GM12878 (cell line): ENCODE results near the gene ICAM4. TPM values are rescaled to one million over a fixed set of nuclear protein-coding genes. Genes with fewer than 3 reads are reported as not detected.

ENCODE experiments used
- ATAC-seq: fragments of 200-7000 bp; cut with Tn5 transposase; 3 replicates; pipeline ENCODE4 v1.9.1; 2020; ENCODE audit warnings: mild to moderate bottlenecking, moderate library complexity
- Bru-seq: library from RNA; stranded (reverse); fragments of 400-500 nt; gene quantifications from one replicate; lab custom pipeline; 2021; lab: Mats Ljungman, UMichigan
- BruChase-seq, 2 experiments: library from RNA; stranded (reverse); fragments of 400-500 nt; gene quantifications; one replicate each; lab custom pipeline; 2021; lab: Mats Ljungman, UMichigan
- BruUV-seq: library from RNA; stranded (reverse); fragments of 400-500 nt; replicated peaks from 2 replicates; lab custom pipeline; 2021; lab: Mats Ljungman, UMichigan
- CTCF ChIA-PET: fragments of 300-600 bp; sonication (Branson Sonifier 250); formaldehyde crosslinking; extraction: SDS; loops from one replicate; lab custom pipeline; 2021; ENCODE audit warnings: inconsistent platforms; lab: Yijun Ruan, JAX
- POLR2A ChIA-PET: fragments of 350-600 bp; formaldehyde crosslinking; extraction: SDS; loops from one replicate; lab custom pipeline; 2021; ENCODE audit warnings: inconsistent platforms; lab: Charles Lee
- RAD21 ChIA-PET: fragments of 300-600 bp; sonication (Branson Sonifier 250); formaldehyde crosslinking; loops from one replicate; lab custom pipeline; 2023; ENCODE audit warnings: antibody characterized with exemption; ENCODE audit not compliant: unreplicated experiment; lab: Charles Lee
- SMC1A ChIA-PET: fragments of 300-600 bp; sonication (Branson Sonifier 250); formaldehyde crosslinking; loops from one replicate; lab custom pipeline; 2023; ENCODE audit not compliant: unreplicated experiment, uncharacterized antibody; lab: Charles Lee
- DNase-seq: peaks from one replicate; pipeline ENCODE4 v3.0.0-alpha.2; 2011; ENCODE audit warnings: low read depth, low spot score
- FAIRE-seq: peaks from 3 replicates; lab custom pipeline; 2011; peaks lifted over from hg19 to GRCh38; lab: Jason Lieb, UNC
- H2AFZ ChIP-seq: 2 replicates; pipeline ENCODE4 v1.6.0; 2011; ENCODE audit warnings: low read depth, low read length, control low read depth; ENCODE audit not compliant: control insufficient read depth
- H3K27ac ChIP-seq: 2 replicates; pipeline ENCODE4 v1.5.1; 2011; ENCODE audit warnings: control low read depth; ENCODE audit not compliant: control insufficient read depth, insufficient read depth
- H3K27me3 ChIP-seq, 2 experiments: replicated peaks in 1 of 2; 2 replicates each; pipeline versions ENCODE4 v1.6.0 to v1.6.1; 2011; ENCODE audit warnings: low read length in 1 of 2; ENCODE audit not compliant: control insufficient read depth in 2 of 2, insufficient read depth in 2 of 2
- H3K36me3 ChIP-seq, 2 experiments: 2 replicates each; pipeline ENCODE4 v1.5.1; 2011; ENCODE audit warnings: low read length in 1 of 2; ENCODE audit not compliant: control insufficient read depth in 2 of 2, insufficient read depth in 2 of 2
- H3K4me1 ChIP-seq: 2 replicates; pipeline ENCODE4 v1.6.1; 2011; ENCODE audit warnings: mild to moderate bottlenecking, low read length, moderate library complexity, mixed read lengths; ENCODE audit not compliant: control insufficient read depth, insufficient read depth
- H3K4me2 ChIP-seq: 2 replicates; pipeline ENCODE4 v1.6.0; 2011; ENCODE audit warnings: control low read depth; ENCODE audit not compliant: control insufficient read depth, insufficient read depth
- H3K4me3 ChIP-seq: fragments of 200-600 bp; sonication (generic); 2 replicates; pipeline ENCODE4 v1.5.1; 2016
- H3K79me2 ChIP-seq: 2 replicates; pipeline ENCODE4 v1.6.0; 2011; ENCODE audit warnings: low read length; ENCODE audit not compliant: control insufficient read depth, insufficient read depth
- H3K9ac ChIP-seq: 2 replicates; pipeline ENCODE4 v1.8.0; 2011; ENCODE audit warnings: low read length, control low read depth, mixed read lengths; ENCODE audit not compliant: control insufficient read depth, insufficient read depth
- H3K9me3 ChIP-seq: replicated peaks from 3 replicates; pipeline ENCODE4 v1.5.1; 2011; ENCODE audit warnings: mild to moderate bottlenecking, low read length; ENCODE audit not compliant: control insufficient read depth, insufficient read depth
- H4K20me1 ChIP-seq: 2 replicates; pipeline ENCODE4 v1.6.0; 2011; ENCODE audit not compliant: control insufficient read depth, insufficient read depth
- GATAD2B ChIP-seq: fragments of 450-650 bp; conservative IDR thresholded peaks from 2 replicates; pipeline ENCODE4 v1.6.1; 2017; ENCODE audit warnings: low read depth, mild to moderate bottlenecking, moderate library complexity
- HCFC1 ChIP-seq: fragments of 150-350 bp; IDR thresholded peaks from 2 replicates; pipeline ENCODE4 v1.6.1; 2014; ENCODE audit warnings: low read length
- IRF4 ChIP-seq: IDR thresholded peaks from 2 replicates; pipeline ENCODE4 v1.6.1; 2011; ENCODE audit warnings: low read depth, low read length
- NR2F1 ChIP-seq: fragments of 450-650 bp; conservative IDR thresholded peaks from 2 replicates; pipeline ENCODE4 v1.6.1; 2017; ENCODE audit warnings: mild to moderate bottlenecking
- POU2F2 ChIP-seq: IDR thresholded peaks from 3 replicates; pipeline ENCODE4 v1.6.1; 2011; ENCODE audit warnings: low read depth, mild to moderate bottlenecking, low read length, borderline replicate concordance
- RAD51 ChIP-seq: fragments of 450-650 bp; IDR thresholded peaks from 2 replicates; pipeline ENCODE4 v1.6.1; 2016; ENCODE audit warnings: moderate library complexity, mild to moderate bottlenecking, inconsistent platforms
- SMAD1 ChIP-seq: fragments of 450-650 bp; IDR thresholded peaks from 2 replicates; pipeline ENCODE4 v1.6.1; 2018; ENCODE audit warnings: mild to moderate bottlenecking, low read depth; ENCODE audit not compliant: partially characterized antibody
- TCF12 ChIP-seq: IDR thresholded peaks from 2 replicates; pipeline ENCODE4 v1.6.1; 2011; ENCODE audit warnings: low read depth, mild to moderate bottlenecking, low read length
- WGBS: methylation state at CpG from one replicate; pipeline ENCODE4 v1.1.6; 2016; ENCODE audit warnings: low lambda C conversion rate; ENCODE audit not compliant: insufficient replicate concordance, insufficient coverage; ENCODE audit errors: missing lambda C conversion rate; 5-methylcytosine and 5-hydroxymethylcytosine counted together
- in situ Hi-C: fragments of 300-500 bp; cut with MboI; formaldehyde crosslinking; loops from 9 replicates; pipeline ENCODE4 v1.14.3; 2018; ENCODE audit warnings: mixed read lengths
- intact Hi-C: fragments of 100-400 bp; cut with micrococcal nuclease; formaldehyde crosslinking; loops from one replicate; pipeline ENCODE4 v1.14.2; 2022; ENCODE audit not compliant: unreplicated experiment
- long read RNA-seq, 2 experiments: library from polyadenylated mRNA; unstranded; transcript quantifications; one replicate each; pipeline ENCODE4 v2.0.0, GENCODE V29; 2019 to 2020
- polyA minus RNA-seq, 3 experiments: library from RNA; depleted of rRNA, polyadenylated mRNA; stranded (reverse); fragments of >200 nt; gene quantifications; 2 replicates each; pipeline ENCODE4 v1.2.3, GENCODE V29; 2011
- polyA plus RNA-seq, 11 experiments: library from polyadenylated mRNA; depleted of rRNA in 4 of 11; unstranded in 6 of 11; stranded (reverse) in 5 of 11; fragments of >200 nt; fragmentation: Nextera tagmentation in 4 of 11; fragmentation: Illumina TruSeq in 1 of 11; extraction: Ambion mirVana in 4 of 11; extraction: Trizol in 1 of 11; gene quantifications; 1 replicate in 1 of 11; 2 replicates in 10 of 11; pipeline versions ENCODE4 v1.2.1 to v1.2.3, GENCODE V29; 2011 to 2016; ENCODE audit warnings: inconsistent platforms in 2 of 11, missing spikeins in 2 of 11, low read depth in 1 of 11
- total RNA-seq, 4 experiments: library from RNA; depleted of rRNA in 3 of 4; stranded (reverse); fragments of >200 nt in 3 of 4; fragmentation: Illumina TruSeq in 1 of 4; extraction: Trizol in 1 of 4; gene quantifications; 2 replicates each; pipeline versions ENCODE4 v1.2.1 to v1.2.3, GENCODE V29; 2013 to 2021
- TF ChIP-seq, protein P1 (sequence below): IDR thresholded peaks from 2 replicates; pipeline ENCODE4 v1.6.1; 2011; ENCODE audit warnings: low read depth, low read length, improper control_type of control experiment, borderline replicate concordance
- TF ChIP-seq, protein P2 (sequence below): fragments of 450-650 bp; IDR thresholded peaks from 2 replicates; pipeline ENCODE4 v1.6.1; 2016; ENCODE audit warnings: mild to moderate bottlenecking
- TF ChIP-seq, protein P3 (sequence below): fragments of 450-650 bp; IDR thresholded peaks from 2 replicates; pipeline ENCODE4 v1.6.1; 2018; ENCODE audit warnings: borderline replicate concordance, mild to moderate bottlenecking; ENCODE audit not compliant: partially characterized antibody

The ICAM4 gene, protein sequence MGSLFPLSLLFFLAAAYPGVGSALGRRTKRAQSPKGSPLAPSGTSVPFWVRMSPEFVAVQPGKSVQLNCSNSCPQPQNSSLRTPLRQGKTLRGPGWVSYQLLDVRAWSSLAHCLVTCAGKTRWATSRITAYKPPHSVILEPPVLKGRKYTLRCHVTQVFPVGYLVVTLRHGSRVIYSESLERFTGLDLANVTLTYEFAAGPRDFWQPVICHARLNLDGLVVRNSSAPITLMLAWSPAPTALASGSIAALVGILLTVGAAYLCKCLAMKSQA
- total RNA-seq (2013; cell fraction: nucleolus; rRNA removed) = 2.8 and 3.6 TPM in 2 replicates
- total RNA-seq (2014; rRNA removed) (2.4 and 3.0 TPM in 2 replicates), total RNA-seq (2014; rRNA removed; fragmentation: Illumina TruSeq; extraction: Trizol) (1.2 and 1.3 TPM in 2 replicates), total RNA-seq (2021) (2.1 and 2.6 TPM in 2 replicates), polyA plus RNA-seq (2011; rRNA removed) (0.20 and 0.31 TPM in 2 replicates), polyA plus RNA-seq (2014; fragmentation: Illumina TruSeq; extraction: Trizol) (0.29 and 0.63 TPM in 2 replicates), polyA plus RNA-seq (2014; fragmentation: Nextera tagmentation; extraction: Ambion mirVana) (under 1 TPM; 0.69 to 0.72 TPM), polyA plus RNA-seq (2014; rRNA removed) (3.0 and 3.4 TPM in 2 replicates), polyA plus RNA-seq (2016; fragmentation: Nextera tagmentation; extraction: Ambion mirVana) (1 to 10 TPM; 4.1 to 5.1 TPM), polyA minus RNA-seq (2011; rRNA and poly(A)+ RNA removed) (0.51 and 1.3 TPM in 2 replicates), Bru-seq, nascent RNA (percentile 48 among the genes with signal in this experiment), BruChase-seq, experiment 1, labeled RNA remaining after a 6-hour chase (percentile 52 among the genes with signal in this experiment), BruChase-seq, experiment 2, labeled RNA remaining after a 2-hour chase (percentile 53 among the genes with signal in this experiment)
- 0.80 TPM for polyA plus RNA-seq (2011; ENCODE audit: low read depth)
- 0.48 and 0.79 TPM in 2 replicates for polyA plus RNA-seq (2011; cell fraction: cytosol; rRNA removed)
- 0.72 and 0.75 TPM in 2 replicates for polyA plus RNA-seq (2011; cell fraction: nucleus; rRNA removed)
- polyA plus RNA-seq (2012) = 1.4 and 1.9 TPM in 2 replicates
- not detected in 2 replicates for polyA minus RNA-seq (2011; cell fraction: cytosol; rRNA and poly(A)+ RNA removed)
- polyA minus RNA-seq (2011; cell fraction: nucleus; rRNA and poly(A)+ RNA removed) = 2.3 and 3.5 TPM in 2 replicates
- long read RNA-seq, experiment 1, partial matches to known transcripts = 0 of 1 reads
- long read RNA-seq, experiment 1, other reads (novel, unspliced or antisense) = 0 of 1 reads
- long read RNA-seq, experiment 2, partial matches to known transcripts = 0 of 1 reads
- long read RNA-seq, experiment 2, other reads (novel, unspliced or antisense) = 0 of 1 reads

DNA sequence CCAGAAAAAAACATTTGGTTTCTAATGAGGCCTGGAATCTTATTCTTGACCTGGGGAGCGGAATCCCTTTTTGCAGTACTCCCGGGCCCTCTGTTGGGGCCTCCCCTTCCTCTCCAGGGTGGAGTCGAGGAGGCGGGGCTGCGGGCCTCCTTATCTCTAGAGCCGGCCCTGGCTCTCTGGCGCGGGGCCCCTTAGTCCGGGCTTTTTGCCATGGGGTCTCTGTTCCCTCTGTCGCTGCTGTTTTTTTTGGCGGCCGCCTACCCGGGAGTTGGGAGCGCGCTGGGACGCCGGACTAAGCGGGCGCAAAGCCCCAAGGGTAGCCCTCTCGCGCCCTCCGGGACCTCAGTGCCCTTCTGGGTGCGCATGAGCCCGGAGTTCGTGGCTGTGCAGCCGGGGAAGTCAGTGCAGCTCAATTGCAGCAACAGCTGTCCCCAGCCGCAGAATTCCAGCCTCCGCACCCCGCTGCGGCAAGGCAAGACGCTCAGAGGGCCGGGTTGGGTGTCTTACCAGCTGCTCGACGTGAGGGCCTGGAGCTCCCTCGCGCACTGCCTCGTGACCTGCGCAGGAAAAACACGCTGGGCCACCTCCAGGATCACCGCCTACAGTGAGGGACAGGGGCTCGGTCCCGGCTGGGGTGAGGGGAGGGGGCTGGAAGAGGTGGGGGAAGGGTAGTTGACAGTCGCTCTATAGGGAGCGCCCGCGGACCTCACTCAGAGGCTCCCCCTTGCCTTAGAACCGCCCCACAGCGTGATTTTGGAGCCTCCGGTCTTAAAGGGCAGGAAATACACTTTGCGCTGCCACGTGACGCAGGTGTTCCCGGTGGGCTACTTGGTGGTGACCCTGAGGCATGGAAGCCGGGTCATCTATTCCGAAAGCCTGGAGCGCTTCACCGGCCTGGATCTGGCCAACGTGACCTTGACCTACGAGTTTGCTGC, at the start of gene ICAM4:
ICAM4 (plus strand) TSS at position 153 of the 935 bp plus-strand sequence; CDS start at position 211, 58 bp downstream.
- peaks cover 9% of the 10 kb centered on the region; the same call in 1 of the 2 replicates for H4K20me1 ChIP-seq
- H3K79me2 ChIP-seq = peaks cover 2% of the 10 kb centered on the region; the same call in 1 of the 2 replicates
- peak within 1 kb of the TSS; percentile 65; the same call in 1 of the 2 replicates for H2AFZ ChIP-seq
- ChIA-PET RAD21 (interaction anchor here (1.0 to 5.4 kb wide), 7 partner anchors 11 to 101 kb away, joined by 3 to 119 read pairs (median 7); partner anchors contain the start of gene ICAM1), CTCF (interaction anchor here (1.7 to 5.9 kb wide), 5 partner anchors 17 to 104 kb away, joined by 4 to 72 read pairs (median 25); partner anchors contain the start of gene ICAM1), SMC1A (interaction anchor here (1.0 to 3.7 kb wide), 4 partner anchors 9 to 102 kb away, joined by 3 to 50 read pairs (median 4); partner anchors contain the start of genes ICAM1 and RAVER1), POLR2A (interaction anchor here (0.5 to 5.5 kb wide), 8 partner anchors 9 to 248 kb away, joined by 3 to 69 read pairs (median 4); partner anchors contain the start of genes ICAM1 and TYK2)
- peak within 1 kb of the TSS; percentile 29; the same call in 1 of the 2 replicates for H3K9ac ChIP-seq
- H3K27me3 ChIP-seq = peaks cover 1 to 8% of the 10 kb centered on the region in 2 experiments
- H3K4me2 ChIP-seq = peak within 1 kb of the TSS; percentile 92
- intact Hi-C loops = no loop called here
- H3K4me1 ChIP-seq = peaks cover 68% of the 10 kb centered on the region
- H3K4me3 ChIP-seq = no peak within 1 kb of the TSS; the same call in 1 of the 2 replicates
- in situ Hi-C loops = no loop called here
- FAIRE-seq (no peak), ATAC-seq (peak; percentile 54), DNase-seq (no peak)
- BruUV-seq = no TSS peak
- peak within 1 kb of the TSS; percentile 10 for H3K27ac ChIP-seq
- 12% methylated on average over 56 of the region's 59 CpGs for WGBS
- no peaks in the 10 kb centered on the region; the same call in 2 of the 3 replicates for H3K9me3 ChIP-seq
- peaks cover 26 to 28% of the 10 kb centered on the region in 2 experiments; a peak in 3 of 4 replicates for H3K36me3 ChIP-seq
- TF ChIP-seq, protein P1, sequence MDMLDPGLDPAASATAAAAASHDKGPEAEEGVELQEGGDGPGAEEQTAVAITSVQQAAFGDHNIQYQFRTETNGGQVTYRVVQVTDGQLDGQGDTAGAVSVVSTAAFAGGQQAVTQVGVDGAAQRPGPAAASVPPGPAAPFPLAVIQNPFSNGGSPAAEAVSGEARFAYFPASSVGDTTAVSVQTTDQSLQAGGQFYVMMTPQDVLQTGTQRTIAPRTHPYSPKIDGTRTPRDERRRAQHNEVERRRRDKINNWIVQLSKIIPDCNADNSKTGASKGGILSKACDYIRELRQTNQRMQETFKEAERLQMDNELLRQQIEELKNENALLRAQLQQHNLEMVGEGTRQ = no peak; the same call in none of the 2 replicates
- TF ChIP-seq POU2F2 = no peak
- 0 out of 2 replicates have a peak, but pooled peaks have one; percentile 24 for TF ChIP-seq TCF12
- peak; percentile 39; the same call in 1 of the 2 replicates for TF ChIP-seq RAD51
- 0 out of 2 replicates have a peak, but pooled peaks have one; percentile 42 for TF ChIP-seq GATAD2B
- no peak for TF ChIP-seq IRF4
- TF ChIP-seq, protein P2, sequence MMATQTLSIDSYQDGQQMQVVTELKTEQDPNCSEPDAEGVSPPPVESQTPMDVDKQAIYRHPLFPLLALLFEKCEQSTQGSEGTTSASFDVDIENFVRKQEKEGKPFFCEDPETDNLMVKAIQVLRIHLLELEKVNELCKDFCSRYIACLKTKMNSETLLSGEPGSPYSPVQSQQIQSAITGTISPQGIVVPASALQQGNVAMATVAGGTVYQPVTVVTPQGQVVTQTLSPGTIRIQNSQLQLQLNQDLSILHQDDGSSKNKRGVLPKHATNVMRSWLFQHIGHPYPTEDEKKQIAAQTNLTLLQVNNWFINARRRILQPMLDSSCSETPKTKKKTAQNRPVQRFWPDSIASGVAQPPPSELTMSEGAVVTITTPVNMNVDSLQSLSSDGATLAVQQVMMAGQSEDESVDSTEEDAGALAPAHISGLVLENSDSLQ = no peak
- TF ChIP-seq NR2F1 = no peak; the same call in 1 of the 2 replicates
- TF ChIP-seq SMAD1 = no peak
- TF ChIP-seq, protein P3, sequence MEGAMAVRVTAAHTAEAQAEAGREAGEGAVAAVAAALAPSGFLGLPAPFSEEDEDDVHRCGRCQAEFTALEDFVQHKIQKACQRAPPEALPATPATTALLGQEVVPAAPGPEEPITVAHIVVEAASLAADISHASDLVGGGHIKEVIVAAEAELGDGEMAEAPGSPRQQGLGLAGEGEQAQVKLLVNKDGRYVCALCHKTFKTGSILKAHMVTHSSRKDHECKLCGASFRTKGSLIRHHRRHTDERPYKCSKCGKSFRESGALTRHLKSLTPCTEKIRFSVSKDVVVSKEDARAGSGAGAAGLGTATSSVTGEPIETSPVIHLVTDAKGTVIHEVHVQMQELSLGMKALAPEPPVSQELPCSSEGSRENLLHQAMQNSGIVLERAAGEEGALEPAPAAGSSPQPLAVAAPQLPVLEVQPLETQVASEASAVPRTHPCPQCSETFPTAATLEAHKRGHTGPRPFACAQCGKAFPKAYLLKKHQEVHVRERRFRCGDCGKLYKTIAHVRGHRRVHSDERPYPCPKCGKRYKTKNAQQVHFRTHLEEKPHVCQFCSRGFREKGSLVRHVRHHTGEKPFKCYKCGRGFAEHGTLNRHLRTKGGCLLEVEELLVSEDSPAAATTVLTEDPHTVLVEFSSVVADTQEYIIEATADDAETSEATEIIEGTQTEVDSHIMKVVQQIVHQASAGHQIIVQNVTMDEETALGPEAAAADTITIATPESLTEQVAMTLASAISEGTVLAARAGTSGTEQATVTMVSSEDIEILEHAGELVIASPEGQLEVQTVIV = no peak
- TF ChIP-seq HCFC1 = no peak
